Measurements from ENCODE around the gene MKKS. TPM values are rescaled to one million over a fixed set of nuclear protein-coding genes. Genes with fewer than 3 reads are reported as not detected.
A peak's percentile ranks its signal among the peaks of the same experiment; 100 is the strongest.

MKKS gene
- total RNA-seq, 1 donor: 7.6 TPM

- Histone ChIP-seq H3K4me2 (ENCODE audit: insufficient read depth, low read length) (no peak overlapping the region), H4K20me1 (ENCODE audit: insufficient read depth, low read length) (peaks cover 3% of the 10 kb centered on the region), H3K9me3 (ENCODE audit: low read depth, low read length) (no peaks in the 10 kb centered on the region), H3K4me1 (ENCODE audit: insufficient read depth, low read length) (peaks cover 26% of the 10 kb centered on the region), H3K36me3 (ENCODE audit: insufficient read depth, low read length) (no peaks in the 10 kb centered on the region), H3K27ac (ENCODE audit: low read depth, low read length) (no peak overlapping the region), H2AFZ (ENCODE audit: low read length) (no peak overlapping the region), H3K79me2 (ENCODE audit: insufficient read depth, low read length) (no peaks in the 10 kb centered on the region), H3K27me3 (ENCODE audit: insufficient read depth, low read length) (no peaks in the 10 kb centered on the region), H3K4me3 (ENCODE audit: insufficient read depth, low read length) (no peak overlapping the region)
- TF ChIP-seq CTCF (IDR thresholded peaks at IDR 0.05; ENCODE audit: extremely low read depth, low read depth, low read length): no peak
- no peak for DNase-seq (ENCODE audit: insufficient read length, low spot score, missing footprints)
Observed at GRCh38 chr20:10478205-10478604, 44.2 kb upstream of the MKKS start.

GRCh38 chr20:10476319-10476724 is 42.3 kb upstream of the MKKS start:
- H3K9me3 ChIP-seq (ENCODE audit: low read depth, low read length): no peaks in the 10 kb centered on the region
- TF ChIP-seq CTCF (IDR thresholded peaks at IDR 0.05; ENCODE audit: extremely low read depth, low read depth, low read length): no peak
- no peaks in the 10 kb centered on the region for H3K27me3 ChIP-seq (ENCODE audit: insufficient read depth, low read length)
- no peak overlapping the region for H3K4me3 ChIP-seq (ENCODE audit: insufficient read depth, low read length)
- H3K27ac ChIP-seq (ENCODE audit: low read depth, low read length): peak overlapping the region; percentile 79
- no peaks in the 10 kb centered on the region for H3K79me2 ChIP-seq (ENCODE audit: insufficient read depth, low read length)
- H4K20me1 ChIP-seq (ENCODE audit: insufficient read depth, low read length): peaks cover 3% of the 10 kb centered on the region
- peak; percentile 47 for DNase-seq (ENCODE audit: insufficient read length, low spot score, missing footprints)
- peaks cover 26% of the 10 kb centered on the region for H3K4me1 ChIP-seq (ENCODE audit: insufficient read depth, low read length)
- H3K36me3 ChIP-seq (ENCODE audit: insufficient read depth, low read length): no peaks in the 10 kb centered on the region
- peak overlapping the region; percentile 12 for H3K4me2 ChIP-seq (ENCODE audit: insufficient read depth, low read length)
- no peak overlapping the region for H2AFZ ChIP-seq (ENCODE audit: low read length)

- no peaks in the 10 kb centered on the region for H3K27me3 ChIP-seq (ENCODE audit: insufficient read depth, low read length)
- H3K36me3 ChIP-seq (ENCODE audit: insufficient read depth, low read length): no peaks in the 10 kb centered on the region
- H3K4me1 ChIP-seq (ENCODE audit: insufficient read depth, low read length): peaks cover 26% of the 10 kb centered on the region
- peak overlapping the region; percentile 79 for H2AFZ ChIP-seq (ENCODE audit: low read length)
- H3K27ac ChIP-seq (ENCODE audit: low read depth, low read length): peak overlapping the region; percentile 79
- no peak overlapping the region for H3K4me3 ChIP-seq (ENCODE audit: insufficient read depth, low read length)
- H4K20me1 ChIP-seq (ENCODE audit: insufficient read depth, low read length): peaks cover 3% of the 10 kb centered on the region
- peak; percentile 9 for DNase-seq (ENCODE audit: insufficient read length, low spot score, missing footprints)
- no peaks in the 10 kb centered on the region for H3K9me3 ChIP-seq (ENCODE audit: low read depth, low read length)
- H3K79me2 ChIP-seq (ENCODE audit: insufficient read depth, low read length): no peaks in the 10 kb centered on the region
- H3K4me2 ChIP-seq (ENCODE audit: insufficient read depth, low read length): peak overlapping the region; percentile 30
- TF ChIP-seq CTCF (IDR thresholded peaks at IDR 0.05; ENCODE audit: extremely low read depth, low read depth, low read length): no peak
Observed at GRCh38 chr20:10475225-10475624, 41.2 kb upstream of the MKKS start.

GRCh38 chr20:10474606-10475184 is 40.7 kb upstream of the MKKS start:
- DNase-seq (ENCODE audit: insufficient read length, low spot score, missing footprints): peak; percentile 45
- Histone ChIP-seq H3K4me2 (ENCODE audit: insufficient read depth, low read length) (peak overlapping the region; percentile 30), H3K27me3 (ENCODE audit: insufficient read depth, low read length) (no peaks in the 10 kb centered on the region), H3K27ac (ENCODE audit: low read depth, low read length) (peak overlapping the region; percentile 79), H3K4me3 (ENCODE audit: insufficient read depth, low read length) (no peak overlapping the region), H2AFZ (ENCODE audit: low read length) (peak overlapping the region; percentile 79), H3K4me1 (ENCODE audit: insufficient read depth, low read length) (peaks cover 29% of the 10 kb centered on the region), H4K20me1 (ENCODE audit: insufficient read depth, low read length) (peaks cover 3% of the 10 kb centered on the region), H3K9me3 (ENCODE audit: low read depth, low read length) (no peaks in the 10 kb centered on the region), H3K79me2 (ENCODE audit: insufficient read depth, low read length) (peaks cover 2% of the 10 kb centered on the region), H3K36me3 (ENCODE audit: insufficient read depth, low read length) (no peaks in the 10 kb centered on the region)
- TF ChIP-seq CTCF (IDR thresholded peaks at IDR 0.05; ENCODE audit: extremely low read depth, low read depth, low read length): peak; percentile 17

Data from osteoblast (primary cell).